Retina (tissue), 1 donor: Measurements from ENCODE around the gene SKP1.
A peak's percentile ranks its signal among the peaks of the same experiment; 100 is the strongest.
"Not testable (repeated sequence)": the region's sequence is repeated elsewhere in the genome, so short reads cannot be mapped to it uniquely, and the experiment has no call there.

ENCODE experiments used
- DNase-seq: peaks from one replicate; pipeline ENCODE4 v3.0.0-alpha.2; 2016

The SKP1 gene

DNA sequence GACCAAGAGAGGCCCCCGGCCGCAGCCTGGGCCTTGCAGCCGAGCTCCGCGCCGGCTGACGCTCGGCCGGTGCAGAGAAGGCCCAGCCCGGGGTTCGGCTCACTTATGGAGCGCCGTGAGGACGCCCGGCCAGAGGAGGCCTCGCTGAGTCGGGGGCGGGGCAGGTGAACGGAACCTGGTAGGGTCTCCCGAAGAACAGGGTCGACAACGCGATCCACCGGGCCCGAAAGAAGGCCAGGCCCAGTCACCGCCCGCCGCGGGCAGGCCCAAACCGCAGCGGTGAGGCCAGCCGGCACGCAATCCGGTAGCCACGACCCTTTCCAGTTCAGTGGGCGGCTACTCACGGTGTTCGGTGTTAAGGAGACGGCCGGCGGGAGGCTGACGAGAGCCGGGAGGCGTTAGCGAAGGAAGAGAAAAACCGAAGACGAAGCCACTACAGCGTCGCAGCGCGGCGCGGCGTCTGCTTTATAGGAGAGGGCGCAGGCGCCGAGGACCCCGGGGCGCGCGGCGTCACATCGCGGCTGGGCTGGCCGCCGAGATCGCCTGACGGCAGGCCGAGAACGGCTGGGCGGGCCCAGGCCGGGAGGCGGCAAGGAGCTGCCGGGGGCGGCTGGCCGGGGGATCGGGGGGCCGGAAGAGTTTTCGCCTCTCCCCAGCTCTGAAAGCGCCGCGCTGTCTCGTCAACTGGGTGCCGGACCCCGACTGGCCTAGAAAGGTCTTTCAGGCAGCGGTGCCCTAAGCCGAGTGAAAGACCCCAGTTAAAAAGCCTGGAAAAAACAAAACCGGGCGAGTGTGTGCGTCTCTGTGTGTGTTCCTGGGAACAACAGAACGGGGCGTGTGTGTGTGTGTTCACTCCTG is at the start of gene SKP1:
SKP1 (minus strand) TSS at position 440 of the 858 bp plus-strand sequence. CDS start 2,928 bp downstream, outside the sequence.
- peak; percentile 95 for DNase-seq

DNA sequence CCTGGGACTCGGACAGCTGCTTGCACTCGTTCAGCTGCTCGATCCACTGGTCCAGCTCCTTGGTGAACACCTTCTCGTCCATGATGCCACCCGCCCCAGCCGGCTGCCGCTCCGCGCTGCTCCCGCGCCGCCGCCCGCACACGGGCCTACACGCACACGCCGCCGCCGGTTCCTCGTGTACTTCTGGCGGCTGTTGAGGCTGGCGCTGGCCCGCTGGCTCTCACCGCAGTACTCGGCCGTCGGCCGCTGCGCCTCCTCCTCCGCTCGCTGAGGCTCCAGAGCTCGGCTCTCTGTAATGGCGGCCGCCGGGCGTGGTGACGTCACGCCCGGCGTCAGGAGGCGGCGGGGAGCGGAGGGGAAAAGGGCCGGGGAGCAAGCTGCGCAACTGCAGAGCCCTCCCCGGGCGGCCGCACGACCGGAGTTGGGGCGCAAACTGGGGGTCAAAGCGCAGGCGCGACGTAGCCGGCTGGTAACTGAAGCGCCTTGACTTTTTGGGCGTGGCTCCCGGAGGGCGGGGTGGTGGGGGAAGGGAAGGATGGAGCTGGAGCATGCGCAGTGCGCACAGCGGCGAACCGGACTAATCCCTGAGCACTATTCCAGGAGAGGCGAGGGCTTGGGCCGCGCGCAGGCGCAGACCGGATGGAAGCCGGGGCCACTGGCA is 49.2 kb upstream of the SKP1 start, which contains the start of gene PPP2CA:
PPP2CA (minus strand) TSS at position 294 of the 661 bp plus-strand sequence; CDS start at position 82, 212 bp downstream.
- DNase-seq = peak; percentile 99

DNA sequence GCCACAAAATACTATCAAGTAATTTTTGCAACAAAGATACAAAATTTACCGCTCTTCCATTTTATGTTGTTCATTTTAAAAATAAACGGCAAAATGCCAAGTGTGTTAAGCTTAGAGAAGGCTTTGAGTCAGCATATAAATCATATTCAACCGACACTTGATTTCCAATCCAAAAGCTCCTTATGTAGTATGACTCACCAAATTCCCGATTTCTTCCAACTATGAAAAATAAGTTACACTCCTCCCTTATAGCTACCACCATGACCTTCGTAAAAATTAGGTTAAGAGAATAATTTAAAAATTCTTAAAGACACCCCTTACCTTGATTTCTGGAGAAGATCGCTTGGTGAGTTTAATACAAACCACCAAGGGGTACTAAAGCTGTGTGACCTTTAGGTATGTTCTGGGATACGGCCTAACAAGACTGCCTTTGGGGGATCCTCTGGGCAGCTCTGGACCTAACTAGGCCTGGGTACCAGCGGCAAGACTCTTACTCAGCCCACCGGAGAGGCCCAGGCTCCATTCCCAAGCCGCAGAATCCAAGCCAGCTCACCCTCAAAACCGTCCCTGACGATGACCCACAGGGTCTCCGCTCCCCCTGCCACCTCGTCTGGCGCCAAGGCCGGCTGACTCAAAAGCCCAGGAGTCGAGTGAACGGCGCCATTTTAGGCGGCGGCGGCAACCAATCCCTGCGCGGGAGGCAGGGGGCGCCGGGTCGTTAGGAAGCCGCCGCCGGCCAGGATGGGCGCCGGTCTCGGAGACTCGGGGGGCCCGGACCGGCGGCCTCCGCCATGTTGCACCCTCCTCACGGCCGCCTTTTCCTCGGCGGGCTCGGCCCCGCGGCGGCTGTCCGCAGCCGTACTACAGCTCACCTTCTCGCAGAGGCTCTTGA is 48.4 kb upstream of the SKP1 start:
- DNase-seq = peak; percentile 95

DNA sequence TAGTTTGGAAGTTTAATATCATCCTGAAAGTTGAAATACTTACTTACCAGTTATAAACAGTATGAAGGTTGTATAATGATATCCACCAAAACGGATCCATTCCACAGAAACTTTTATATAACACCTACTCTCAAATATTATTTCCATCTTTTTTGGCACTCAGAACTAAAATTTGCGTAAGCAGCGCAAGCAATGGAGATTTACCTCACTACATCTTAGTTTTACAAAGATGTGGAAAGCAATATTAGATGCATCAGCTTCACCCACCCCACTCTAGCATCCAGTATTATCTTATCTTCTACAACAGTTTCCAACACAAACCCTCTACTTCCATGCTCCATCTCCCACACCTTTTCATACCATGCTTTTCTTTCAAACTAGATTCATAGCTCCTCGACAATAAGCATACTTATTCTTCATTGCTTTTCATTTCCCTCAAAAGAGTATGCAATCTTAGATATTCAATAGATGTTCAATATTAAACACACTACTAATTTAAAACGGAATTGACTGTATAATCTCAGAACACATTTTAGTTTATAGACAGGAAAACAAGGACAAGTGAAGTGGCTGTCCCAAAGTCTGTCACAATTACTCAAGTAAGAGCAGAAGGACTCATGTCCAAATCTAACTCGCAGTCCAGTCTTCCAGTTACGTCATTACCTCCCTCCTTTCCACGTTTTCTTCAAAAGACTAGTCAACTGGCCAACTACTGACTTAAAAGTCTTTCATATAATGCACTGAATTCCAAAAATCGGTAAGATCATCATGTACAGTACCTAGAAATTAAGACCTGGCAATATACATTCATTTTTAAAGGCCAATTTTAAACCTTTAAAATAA is 46.9 kb upstream of the SKP1 start:
- DNase-seq = no peak

DNA sequence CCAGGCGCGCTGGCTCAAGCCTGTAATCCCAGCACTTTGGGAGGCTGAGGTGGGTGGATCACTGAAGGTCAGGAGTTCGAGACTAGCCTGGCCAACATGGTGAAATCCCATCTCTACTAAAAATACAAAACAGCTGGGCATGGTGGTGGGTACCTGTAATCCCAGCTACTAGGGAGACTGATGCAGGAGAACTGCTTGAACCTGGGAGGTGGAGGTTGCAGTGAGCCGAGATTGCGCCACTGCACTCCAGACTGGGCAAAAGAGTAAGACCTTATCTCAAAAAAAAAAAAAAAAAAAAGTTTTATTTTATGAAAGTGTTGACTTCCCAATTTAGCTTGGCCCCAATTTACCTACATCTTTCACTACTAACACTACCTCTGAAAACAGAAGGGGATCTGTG is 44.9 kb upstream of the SKP1 start:
- DNase-seq = not testable (repeated sequence)

DNA sequence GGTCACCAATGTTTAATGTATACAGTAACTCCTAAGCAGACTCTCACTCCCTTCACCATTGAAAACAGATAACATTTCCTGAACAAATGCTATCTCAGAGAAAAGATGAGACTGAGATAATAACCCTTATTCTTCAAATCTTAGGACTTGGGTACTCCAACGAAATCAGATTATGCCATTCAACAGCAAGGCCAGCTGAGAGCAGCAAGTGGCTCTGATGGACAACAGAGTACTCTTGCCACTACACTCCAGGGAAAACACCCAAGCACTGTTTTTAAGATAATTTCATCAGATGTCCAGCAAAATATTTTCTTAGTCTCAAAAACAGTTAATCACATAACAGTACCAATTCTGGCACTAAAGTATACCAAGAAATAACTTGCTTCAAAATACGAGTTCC is 39.0 kb upstream of the SKP1 start:
- no peak for DNase-seq

DNA sequence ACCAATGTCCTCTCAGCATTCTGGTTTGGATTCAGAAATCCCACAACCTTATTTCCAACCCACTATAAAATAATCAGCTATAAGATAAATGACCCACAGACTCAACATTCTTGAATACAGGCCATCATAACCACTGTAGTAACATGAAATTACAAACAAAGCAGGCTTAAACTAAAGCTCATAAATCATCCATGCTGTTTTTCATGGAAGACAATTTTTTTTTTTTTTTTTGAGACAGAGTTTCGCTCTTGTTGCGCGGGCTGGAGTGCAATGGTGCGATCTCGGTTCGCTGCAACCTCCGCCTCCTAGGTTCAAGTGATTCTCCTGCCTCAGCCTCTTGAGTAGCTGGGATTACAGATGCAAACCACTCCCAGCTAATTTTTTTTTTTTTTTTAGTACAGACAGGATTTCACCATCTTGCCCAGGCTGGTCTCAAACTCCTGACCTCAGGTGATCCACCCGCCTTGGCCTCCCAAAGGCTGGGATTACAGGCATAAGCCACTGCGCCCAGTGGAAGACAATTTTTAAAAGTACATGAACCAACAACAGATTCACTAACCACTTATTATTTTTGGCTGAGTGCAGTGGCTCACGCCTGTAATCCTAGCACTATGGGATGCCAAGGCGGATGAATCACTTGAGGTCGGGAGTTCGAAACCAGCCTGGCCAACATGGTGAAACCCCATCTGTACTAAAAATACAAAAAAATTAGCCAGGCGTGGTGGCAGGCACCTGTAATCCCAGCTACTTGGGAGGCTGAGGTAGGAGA is 34.7 kb upstream of the SKP1 start:
- not testable (repeated sequence) for DNase-seq

DNA sequence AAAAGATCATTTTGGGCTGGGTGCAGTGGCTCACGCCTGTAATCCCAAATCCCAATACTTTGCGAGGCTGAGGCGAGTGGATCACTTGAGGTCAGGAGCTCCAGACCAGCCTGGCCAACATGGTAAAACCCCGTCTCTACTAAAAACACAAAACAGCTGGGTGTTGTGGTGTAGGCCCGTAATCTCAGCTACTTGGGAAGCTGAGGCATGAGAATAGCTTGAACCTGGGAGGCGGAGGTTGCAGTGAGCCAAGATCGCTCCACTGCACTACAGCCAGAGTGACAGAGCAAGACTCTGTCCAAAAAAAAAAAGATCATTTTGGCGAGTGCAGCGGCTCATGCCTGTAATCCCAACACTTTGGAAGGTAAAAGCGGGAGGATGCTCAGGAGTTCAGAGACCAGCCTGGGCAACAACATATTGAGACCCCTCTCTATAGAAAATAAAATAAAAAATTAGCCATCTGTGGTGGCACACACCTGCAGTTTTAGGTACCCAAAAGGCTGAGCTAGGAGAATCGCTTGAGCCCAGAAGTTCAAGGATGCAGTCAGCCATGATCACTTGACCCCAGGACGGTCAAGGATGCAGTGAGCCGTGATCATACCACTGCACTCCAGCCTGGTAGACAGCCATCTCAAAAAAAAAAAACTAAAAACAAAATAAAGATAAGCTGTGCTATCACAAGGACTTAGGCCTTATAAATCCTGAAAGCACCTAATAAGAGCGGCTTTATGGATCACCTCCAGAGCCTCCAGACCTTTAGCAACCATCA is 32.9 kb upstream of the SKP1 start:
- DNase-seq = no peak

DNA sequence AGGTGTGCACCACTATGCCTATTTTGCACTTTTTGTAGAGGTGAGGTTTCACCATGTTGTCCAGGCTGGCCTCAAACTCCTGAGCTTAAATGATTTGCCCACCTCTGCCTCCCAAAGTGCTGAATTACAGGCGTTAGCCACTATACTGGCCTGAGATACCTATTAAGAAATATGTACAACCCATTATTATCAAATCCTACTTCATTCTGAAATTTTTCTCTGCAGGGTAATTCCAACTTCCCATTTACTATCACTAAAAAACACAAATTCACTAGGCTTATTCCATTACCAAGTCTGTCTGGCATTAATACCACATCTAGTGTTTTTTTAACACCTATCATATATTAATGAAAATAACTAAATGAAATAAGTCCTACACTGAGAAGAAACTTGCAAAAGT is 30.9 kb upstream of the SKP1 start:
- no peak for DNase-seq

DNA sequence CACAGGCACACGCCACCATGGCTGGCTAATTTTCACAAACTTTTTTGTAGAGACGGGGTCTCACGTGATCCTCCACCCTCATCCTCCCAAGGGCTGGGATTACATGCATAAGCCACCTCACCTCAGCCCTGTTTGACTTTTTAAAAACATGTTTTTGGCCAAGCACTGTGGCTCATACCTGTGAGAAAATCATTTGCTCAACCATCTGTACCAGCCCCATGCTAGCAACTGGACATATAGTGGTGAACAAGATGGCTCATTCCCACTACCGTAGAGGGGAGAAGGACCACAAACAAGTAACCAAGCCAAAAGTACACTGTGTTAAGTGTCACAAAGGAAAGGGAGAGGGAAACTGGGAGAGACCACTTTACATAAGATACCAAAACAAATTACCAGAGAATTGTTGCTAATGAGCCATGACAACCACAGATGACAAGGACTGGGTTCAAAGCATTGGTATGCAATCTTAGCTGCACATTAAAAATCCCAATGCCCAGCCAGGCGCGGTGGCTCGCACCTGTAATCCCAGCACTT is 29.9 kb upstream of the SKP1 start:
- DNase-seq = no peak

DNA sequence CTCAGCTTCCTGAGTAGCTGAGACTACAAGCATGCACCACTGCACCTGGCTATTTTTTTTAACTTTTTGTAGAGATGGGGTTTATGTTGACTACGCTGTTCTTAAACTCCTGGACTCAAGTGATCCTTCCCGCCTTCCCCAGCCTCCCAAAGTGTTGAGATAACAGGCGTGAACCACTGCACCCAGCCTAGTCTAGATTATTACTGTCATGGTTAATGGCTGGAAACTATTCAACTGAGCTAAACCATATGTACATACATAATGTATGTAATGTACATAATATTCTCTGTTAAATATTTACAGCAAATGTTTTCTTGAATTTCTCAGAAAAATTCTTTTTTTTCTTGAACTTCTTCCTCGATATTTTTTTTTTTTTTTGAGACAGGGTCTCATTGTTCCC is 27.8 kb upstream of the SKP1 start:
- no peak for DNase-seq

DNA sequence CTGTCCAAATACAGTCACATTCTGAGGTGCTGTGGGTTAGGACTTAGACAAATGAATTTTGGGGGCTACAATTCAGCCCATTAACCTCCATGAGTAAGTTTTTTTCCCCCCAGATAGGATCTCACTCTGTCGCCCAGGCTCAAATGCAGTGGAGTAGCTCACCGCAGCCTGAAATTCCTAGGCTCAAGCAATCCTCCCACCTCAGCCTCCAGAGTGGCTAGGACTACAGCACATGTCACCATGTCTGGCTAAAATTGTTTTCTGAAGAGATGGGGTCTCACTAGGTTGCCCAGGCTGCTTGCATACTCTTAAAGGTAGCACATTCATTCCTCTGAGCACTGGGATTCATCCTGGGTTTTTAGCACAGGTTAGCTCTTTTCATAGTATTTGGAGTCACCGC is 26.9 kb upstream of the SKP1 start:
- DNase-seq = no peak

DNA sequence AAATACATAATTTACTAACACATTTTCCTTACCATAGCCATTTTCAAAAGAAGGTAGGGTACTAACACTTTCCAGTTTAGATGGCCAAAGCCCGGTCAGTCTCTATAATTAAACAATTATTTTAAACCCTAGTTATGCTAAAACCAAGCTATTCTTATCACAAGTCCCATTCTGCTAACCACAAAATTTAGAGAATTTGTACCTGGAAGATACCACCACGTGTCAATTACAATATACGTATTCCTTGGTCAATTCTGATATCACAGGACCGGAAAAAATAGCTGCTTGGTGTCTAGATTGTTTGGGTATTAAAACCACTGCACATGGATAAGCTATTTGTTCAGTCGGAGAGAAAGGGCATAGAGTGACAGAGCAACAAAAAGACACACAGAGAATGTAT is 18.9 kb upstream of the SKP1 start:
- DNase-seq = no peak

DNA sequence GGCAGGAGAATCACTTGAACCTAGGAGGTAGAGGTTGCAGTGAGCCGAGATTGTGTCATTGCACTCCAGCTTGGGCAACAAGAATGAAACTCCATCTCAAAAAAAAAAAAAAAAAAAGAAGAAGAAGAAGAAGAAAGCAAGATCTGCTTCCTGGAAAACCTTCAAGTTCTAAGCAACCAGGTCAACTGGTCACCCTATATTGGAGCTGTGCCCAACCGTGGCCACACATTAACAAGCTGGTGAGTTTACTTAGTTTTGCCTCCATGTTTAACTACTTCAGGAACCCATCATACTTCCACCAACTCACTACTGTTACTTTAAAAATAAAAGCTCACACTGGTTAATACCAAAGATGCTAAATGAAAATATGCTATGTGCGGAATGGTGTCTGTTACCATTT is 12.3 kb upstream of the SKP1 start:
- DNase-seq = no peak

DNA sequence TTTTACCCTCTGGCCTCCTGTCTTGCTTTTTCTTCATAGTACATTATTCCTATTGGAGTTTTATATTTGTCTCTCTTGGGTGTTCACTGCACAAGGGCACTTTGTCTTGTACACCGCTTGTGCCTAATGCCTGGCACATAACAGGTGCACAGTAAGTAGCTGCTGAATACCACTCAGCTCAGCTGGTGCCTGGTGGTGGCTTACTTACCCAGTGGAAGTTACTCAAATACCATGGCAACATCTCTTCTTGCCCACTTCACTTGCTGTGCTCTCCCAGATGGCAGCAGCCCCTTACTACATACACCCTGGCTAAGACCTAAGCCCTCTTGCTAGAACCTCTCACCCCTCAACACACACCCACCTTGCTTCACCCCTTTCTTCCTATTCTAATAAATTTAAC is 11.3 kb upstream of the SKP1 start:
- no peak for DNase-seq

DNA sequence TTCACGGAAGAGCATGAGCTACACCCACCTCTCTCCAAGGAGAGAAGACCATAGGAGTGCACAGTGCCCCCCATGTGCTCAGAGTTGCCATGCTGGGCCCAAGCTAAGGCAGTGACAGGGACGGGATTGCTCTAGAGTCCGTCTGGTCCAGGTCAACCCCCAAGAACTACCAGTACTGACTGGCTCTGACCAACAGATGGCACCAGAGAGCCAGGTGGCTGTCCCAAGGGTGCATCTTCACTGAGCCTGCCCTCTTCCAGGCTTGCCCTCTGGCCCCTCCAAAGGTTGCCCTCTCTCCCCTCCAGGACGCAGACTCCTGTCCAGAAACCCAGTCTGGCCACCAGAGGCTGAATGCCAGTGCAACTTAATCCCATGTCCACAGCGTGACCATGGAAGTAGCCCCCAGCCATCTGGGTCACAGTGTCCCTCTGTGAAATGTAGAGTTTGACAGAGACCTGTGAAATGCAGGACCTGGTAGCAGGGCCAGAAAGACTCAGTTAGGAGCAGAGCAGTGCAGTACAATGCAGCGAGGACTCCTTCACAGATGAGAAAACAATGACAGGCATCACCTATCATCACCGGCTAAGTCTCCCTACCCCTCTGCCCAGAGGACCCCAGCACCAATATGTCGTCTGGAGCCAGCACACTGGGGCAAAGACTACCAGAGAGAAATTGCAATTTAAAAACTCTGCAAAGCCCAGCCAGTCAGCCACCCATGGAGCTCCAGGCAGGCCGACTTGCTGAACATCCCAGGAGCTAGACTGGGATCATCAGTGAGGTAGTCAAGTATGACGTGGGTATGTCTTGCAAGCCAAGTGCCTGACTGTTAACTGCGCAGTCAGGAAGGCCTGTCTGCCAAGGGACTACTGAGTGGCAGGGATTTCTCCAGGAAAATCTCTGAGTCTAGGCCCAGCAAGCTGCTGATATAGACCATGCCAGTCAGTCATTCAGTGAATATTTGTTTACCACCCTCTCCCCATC is 7.7 kb upstream of the SKP1 start:
- DNase-seq = peak; percentile 72

DNA sequence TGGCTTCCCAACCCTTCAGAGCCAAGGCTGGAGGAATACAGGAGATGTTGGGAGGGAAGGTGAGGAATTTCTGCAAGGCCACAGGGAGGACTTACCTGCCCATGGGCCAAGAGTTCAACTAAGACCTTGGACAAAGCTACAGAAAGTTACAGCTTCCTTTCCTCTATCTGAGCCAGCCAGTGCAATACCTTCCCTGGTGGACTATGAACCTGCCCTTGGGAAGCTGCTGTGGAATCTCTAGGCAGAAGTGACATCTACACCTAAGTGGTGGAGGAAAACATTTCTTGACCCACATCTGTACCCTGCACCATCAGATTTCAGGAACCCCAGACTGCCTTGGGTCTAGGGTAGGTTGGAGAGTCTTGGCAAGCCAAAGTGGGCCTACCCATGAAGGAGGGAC is 6.7 kb upstream of the SKP1 start:
- DNase-seq = no peak

DNA sequence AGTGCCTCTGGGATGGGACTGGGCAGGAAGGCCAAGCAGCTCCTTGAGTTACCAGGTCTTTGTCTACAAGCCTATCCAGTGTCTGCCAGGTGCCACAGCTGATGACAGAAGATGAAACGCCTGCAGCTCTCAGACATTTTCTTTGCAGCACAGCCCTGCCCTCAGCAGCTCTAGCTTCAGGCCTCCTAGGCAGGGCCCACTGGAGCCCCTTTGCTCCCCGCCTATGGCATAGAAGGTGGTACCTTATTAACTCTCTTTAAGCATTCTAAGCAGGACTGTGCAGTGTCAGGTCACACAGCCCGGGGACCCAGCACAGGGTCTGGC is 1.3 kb upstream of the SKP1 start:
- DNase-seq = no peak
